Adrenal gland (tissue), 5 donors: ENCODE measurements around the gene IKZF2.

ENCODE experiments used
- POLR2A ChIP-seq, 2 donors: fragments of 450-650 bp; IDR thresholded peaks; one replicate each; pipeline ENCODE4 v1.6.1; 2017; ENCODE audit warnings: antibody characterized with exemption in 2 of 2, mild to moderate bottlenecking in 2 of 2, moderate library complexity in 1 of 2
- TF ChIP-seq, protein P1 (sequence below), 6 experiments: fragments of 450-650 bp in 4 of 6; fragments of 200-600 bp in 2 of 6; sonication (generic) in 1 of 6; IDR thresholded peaks; 1 replicate in 5 of 6; 2 replicates in 1 of 6; pipeline versions ENCODE4 v1.5.1 to v1.8.0; 2016 to 2021; ENCODE audit warnings: antibody characterized with exemption in 6 of 6, mild to moderate bottlenecking in 2 of 6, moderate library complexity in 1 of 6
- donor health status: DM: no; HTN: no; CAD: no.

DNA sequence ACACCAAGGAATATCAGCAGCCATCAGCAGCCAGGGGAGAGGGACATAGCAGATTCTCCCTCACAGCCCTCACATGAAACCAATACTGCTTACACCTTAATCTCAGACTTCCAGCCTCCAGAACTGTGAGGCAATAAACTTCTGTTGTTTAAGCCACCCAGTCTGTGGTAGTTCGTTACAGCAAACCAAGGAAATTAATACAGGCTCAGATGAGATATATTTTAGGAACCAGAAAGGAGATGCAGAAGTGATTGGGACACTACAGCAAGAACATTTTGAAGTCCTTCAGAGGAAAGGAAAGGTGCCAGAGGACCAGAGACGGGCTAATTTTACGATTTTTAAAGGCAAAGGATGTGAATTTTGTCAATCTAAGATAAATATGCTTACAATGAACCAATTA is 60.6 kb downstream of the IKZF2 start:
- TF ChIP-seq POLR2A (IDR thresholded peaks at IDR 0.05) = no peak
- TF ChIP-seq, protein P1, sequence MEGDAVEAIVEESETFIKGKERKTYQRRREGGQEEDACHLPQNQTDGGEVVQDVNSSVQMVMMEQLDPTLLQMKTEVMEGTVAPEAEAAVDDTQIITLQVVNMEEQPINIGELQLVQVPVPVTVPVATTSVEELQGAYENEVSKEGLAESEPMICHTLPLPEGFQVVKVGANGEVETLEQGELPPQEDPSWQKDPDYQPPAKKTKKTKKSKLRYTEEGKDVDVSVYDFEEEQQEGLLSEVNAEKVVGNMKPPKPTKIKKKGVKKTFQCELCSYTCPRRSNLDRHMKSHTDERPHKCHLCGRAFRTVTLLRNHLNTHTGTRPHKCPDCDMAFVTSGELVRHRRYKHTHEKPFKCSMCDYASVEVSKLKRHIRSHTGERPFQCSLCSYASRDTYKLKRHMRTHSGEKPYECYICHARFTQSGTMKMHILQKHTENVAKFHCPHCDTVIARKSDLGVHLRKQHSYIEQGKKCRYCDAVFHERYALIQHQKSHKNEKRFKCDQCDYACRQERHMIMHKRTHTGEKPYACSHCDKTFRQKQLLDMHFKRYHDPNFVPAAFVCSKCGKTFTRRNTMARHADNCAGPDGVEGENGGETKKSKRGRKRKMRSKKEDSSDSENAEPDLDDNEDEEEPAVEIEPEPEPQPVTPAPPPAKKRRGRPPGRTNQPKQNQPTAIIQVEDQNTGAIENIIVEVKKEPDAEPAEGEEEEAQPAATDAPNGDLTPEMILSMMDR (IDR thresholded peaks at IDR 0.05) = no peak
